Thoracic aorta (tissue), 2 donors: ENCODE data around the gene GMPPA. TPM values are rescaled to one million over a fixed set of nuclear protein-coding genes. Genes with fewer than 3 reads are reported as not detected.

Source experiments
- ATAC-seq: fragments of 150-250 bp; one replicate; pipeline ENCODE4 v1.8.0; 2017; ENCODE audit warnings: low read depth; ENCODE audit not compliant: insufficient number of reproducible peaks, low FRiP score
- DNase-seq: peaks from one replicate; pipeline ENCODE4 v3.0.0-alpha.2; 2020; ENCODE audit warnings: low spot score
- H3K27ac ChIP-seq, 2 donors: fragments of 200-600 bp; sonication (generic); 1 replicate in 1 of 2; 2 replicates in 1 of 2; pipeline ENCODE4 v1.5.1; 2016; ENCODE audit warnings: mild to moderate bottlenecking in 2 of 2, moderate library complexity in 2 of 2
- H3K27me3 ChIP-seq: fragments of 200-600 bp; sonication (generic); replicated peaks from 2 replicates; pipeline ENCODE4 v1.6.0; 2016; ENCODE audit warnings: mild to moderate bottlenecking; ENCODE audit not compliant: insufficient read depth
- H3K36me3 ChIP-seq: fragments of 200-600 bp; sonication (generic); one replicate; pipeline ENCODE4 v1.5.1; 2016
- H3K4me1 ChIP-seq, 2 donors: fragments of 200-600 bp; sonication (generic); 1 replicate in 1 of 2; 2 replicates in 1 of 2; pipeline versions ENCODE4 v1.5.1 to v1.6.0; 2016; ENCODE audit warnings: low read depth in 2 of 2, mild to moderate bottlenecking in 1 of 2; ENCODE audit not compliant: control insufficient read depth in 1 of 2
- H3K4me3 ChIP-seq: fragments of 200-600 bp; sonication (generic); 2 replicates; pipeline ENCODE4 v1.5.1; 2016; ENCODE audit warnings: mild to moderate bottlenecking
- H3K9me3 ChIP-seq: fragments of 200-600 bp; sonication (generic); 2 replicates; pipeline ENCODE4 v1.5.1; 2016
- total RNA-seq, 2 donors: library from RNA; depleted of rRNA; stranded (reverse); fragments of >200 nt; gene quantifications; one replicate each; pipeline versions ENCODE4 v1.1.0 to v1.2.3, GENCODE V29; 2016
- TF ChIP-seq, protein P1 (sequence below): fragments of 200-600 bp; sonication (generic); IDR thresholded peaks from one replicate; pipeline ENCODE4 v1.5.1; 2019; ENCODE audit warnings: antibody characterized with exemption

GMPPA gene
- 10 to 100 TPM; 30.5 to 56.5 TPM for total RNA-seq

DNA sequence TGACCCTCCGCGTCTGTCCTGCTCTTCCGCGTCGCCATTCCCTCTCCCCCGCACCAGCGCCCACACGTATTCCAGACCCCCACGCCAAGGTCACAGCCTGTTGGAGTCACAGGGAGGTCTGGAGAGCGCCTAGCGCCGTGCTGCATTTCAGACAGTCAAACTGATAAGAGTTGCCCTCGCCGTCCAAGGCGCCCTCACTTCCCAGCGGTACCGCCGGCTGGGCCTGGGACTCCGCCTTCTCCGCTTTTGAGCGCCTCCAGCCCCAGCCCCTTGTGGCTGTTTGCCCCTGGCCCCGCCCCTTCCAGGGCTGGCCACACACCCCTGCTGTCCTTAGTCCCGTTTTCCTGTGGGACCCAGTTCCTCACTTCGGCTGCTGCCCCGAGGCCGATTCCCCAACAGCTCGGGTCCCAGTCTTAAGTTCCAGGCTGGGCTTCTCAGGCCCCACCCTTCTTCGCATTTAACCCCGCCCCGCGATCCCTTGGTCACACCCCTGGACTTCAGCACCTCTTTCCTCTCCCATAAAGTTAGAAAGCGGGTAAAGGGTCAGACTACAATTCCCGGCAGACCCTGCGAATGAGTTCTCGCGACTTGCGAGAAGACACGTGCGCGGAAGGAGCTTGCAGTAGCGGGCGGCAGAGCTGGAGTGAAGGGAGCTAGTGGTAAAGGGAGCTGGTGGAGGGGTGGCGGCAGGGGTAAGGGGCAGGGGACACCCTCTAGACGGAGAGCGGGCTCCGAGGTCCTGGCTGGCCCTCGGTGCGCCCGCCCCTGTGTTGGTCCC is at the start of gene GMPPA:
TSS of gene GMPPA (plus strand) at position 612 of the 778 bp plus-strand sequence. CDS start 1,085 bp downstream, outside the sequence.
- TF ChIP-seq, protein P1, sequence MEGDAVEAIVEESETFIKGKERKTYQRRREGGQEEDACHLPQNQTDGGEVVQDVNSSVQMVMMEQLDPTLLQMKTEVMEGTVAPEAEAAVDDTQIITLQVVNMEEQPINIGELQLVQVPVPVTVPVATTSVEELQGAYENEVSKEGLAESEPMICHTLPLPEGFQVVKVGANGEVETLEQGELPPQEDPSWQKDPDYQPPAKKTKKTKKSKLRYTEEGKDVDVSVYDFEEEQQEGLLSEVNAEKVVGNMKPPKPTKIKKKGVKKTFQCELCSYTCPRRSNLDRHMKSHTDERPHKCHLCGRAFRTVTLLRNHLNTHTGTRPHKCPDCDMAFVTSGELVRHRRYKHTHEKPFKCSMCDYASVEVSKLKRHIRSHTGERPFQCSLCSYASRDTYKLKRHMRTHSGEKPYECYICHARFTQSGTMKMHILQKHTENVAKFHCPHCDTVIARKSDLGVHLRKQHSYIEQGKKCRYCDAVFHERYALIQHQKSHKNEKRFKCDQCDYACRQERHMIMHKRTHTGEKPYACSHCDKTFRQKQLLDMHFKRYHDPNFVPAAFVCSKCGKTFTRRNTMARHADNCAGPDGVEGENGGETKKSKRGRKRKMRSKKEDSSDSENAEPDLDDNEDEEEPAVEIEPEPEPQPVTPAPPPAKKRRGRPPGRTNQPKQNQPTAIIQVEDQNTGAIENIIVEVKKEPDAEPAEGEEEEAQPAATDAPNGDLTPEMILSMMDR, result no peak
- peaks cover 21 to 50% of the 10 kb centered on the region in 2 donors for H3K4me1 ChIP-seq
- H3K27ac ChIP-seq, result peak within 1 kb of the TSS; percentile 93 to 95
- DNase-seq, result peak; percentile 93
- ATAC-seq, result peak; percentile 86
- H3K4me3 ChIP-seq, result peak within 1 kb of the TSS; percentile 84
- H3K36me3 ChIP-seq, result peaks cover 9% of the 10 kb centered on the region
- H3K27me3 ChIP-seq, result no peaks in the 10 kb centered on the region
- no peaks in the 10 kb centered on the region for H3K9me3 ChIP-seq

DNA sequence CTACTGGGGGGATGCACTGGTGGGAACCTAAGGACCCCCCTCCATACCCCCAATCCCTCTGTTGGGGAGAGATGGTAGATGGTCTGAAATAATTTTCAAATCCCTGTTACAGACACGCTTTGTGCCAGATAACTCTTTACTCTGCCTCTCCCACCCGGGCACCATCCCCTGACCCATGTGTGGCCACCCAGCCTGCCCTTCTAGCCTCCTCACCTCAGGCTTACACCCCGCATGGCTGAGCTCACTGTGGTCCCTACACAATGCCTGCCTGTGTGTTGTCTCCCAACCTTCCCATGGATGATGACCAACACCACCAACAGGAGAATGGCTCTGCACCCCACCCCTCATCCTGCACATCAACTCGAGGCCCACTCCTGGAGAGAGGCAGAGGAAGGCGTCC is 49.1 kb upstream of the GMPPA start:
- peaks cover 33% of the 10 kb centered on the region for H3K36me3 ChIP-seq
- TF ChIP-seq, protein P1, result no peak
- ATAC-seq (no peak), DNase-seq (no peak)
- peak overlapping the region; percentile 99 for H3K27ac ChIP-seq
- H3K4me3 ChIP-seq, result peak overlapping the region; percentile 79
- peaks cover 58 to 95% of the 10 kb centered on the region in 2 donors for H3K4me1 ChIP-seq
- H3K27me3 ChIP-seq, result no peaks in the 10 kb centered on the region
- no peaks in the 10 kb centered on the region for H3K9me3 ChIP-seq

DNA sequence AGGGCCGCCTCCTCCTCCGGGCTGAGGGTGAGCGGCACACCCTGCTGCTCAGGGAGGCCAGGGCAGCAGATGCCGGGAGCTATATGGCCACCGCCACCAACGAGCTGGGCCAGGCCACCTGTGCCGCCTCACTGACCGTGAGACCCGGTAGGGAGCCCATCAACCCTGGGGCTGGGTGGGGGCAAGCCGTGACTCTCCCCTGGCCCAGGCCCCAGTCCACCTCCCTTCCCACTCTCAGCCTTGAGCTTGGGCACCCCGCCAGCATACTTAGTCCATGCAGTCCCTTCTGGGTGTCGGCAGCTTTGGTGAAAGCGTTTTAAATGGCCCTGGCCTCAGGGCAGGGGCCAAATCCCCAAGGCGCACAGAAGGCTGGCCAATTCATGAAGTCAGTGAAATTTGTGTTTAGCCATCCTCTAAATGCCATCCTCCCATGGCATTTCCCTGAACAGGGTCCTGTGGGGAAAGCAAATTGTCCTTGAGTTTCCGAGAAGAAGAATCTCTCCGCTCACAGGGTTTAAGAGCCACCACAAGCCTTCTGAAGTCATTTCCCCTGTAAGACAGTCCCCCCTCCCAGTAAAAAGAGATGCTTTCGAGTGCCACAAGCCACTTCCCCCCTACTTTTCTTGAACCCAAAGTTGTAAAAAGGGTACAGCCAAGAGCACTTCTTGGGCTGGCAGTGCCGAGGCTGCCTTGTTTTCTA is 46.9 kb upstream of the GMPPA start:
- H3K36me3 ChIP-seq, result peaks cover 46% of the 10 kb centered on the region
- ATAC-seq, result no peak
- no peaks in the 10 kb centered on the region for H3K27me3 ChIP-seq
- peak overlapping the region; percentile 99 for H3K27ac ChIP-seq
- TF ChIP-seq, protein P1, result no peak
- H3K9me3 ChIP-seq, result no peaks in the 10 kb centered on the region
- peak overlapping the region; percentile 79 for H3K4me3 ChIP-seq
- H3K4me1 ChIP-seq, result peaks cover 56 to 95% of the 10 kb centered on the region in 2 donors
- DNase-seq, result peak; percentile 90

DNA sequence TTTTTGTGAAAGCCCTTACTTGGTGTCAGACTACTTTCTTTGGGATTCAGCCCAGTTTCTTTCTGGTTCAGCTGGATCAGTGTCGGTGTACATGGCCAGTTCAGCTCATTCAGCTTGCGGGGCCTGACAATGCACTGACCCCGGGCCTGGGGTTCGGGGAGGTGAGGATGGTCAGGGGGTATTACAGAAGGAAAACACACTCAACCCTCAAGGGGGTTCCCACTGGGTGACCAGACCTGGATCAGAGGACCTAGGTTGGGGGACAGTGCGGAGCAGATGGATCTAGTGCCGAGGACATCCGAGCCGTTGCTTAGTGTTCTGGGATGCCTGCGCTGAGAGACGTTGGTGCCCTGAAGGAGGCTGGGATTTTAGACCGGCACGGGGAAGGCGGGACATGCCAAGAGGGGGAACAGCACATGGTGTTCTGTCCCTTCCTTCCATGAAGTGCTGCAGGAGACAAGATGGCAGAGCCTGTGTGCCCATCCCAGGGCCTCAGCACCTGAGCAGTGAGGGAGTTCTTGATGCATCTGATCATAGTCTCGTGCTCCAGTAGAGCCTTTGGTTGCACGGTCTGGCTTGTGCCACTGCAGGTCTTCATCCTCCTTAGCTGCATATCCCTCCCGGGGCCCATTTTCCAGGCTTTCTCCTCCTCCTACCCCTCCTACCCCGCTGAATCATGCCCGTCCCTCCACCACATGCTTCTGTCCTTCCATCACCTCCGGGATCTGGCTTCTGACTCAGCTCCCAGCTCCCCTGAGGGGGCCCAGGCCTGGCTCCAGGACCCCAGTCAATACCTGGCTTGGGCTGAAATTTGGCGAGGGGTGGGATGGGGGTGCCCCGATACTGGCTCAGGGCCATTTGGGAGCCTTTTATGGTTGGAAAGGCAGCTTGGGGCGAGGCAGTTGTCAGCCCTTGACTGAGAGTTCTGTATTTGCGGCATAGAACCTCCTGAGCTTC is 46.1 kb upstream of the GMPPA start:
- Histone ChIP-seq H3K27me3 (no peaks in the 10 kb centered on the region), H3K4me1 (peaks cover 53 to 95% of the 10 kb centered on the region in 2 donors), H3K9me3 (no peaks in the 10 kb centered on the region), H3K27ac (peak overlapping the region; percentile 99), H3K36me3 (peaks cover 47% of the 10 kb centered on the region), H3K4me3 (peak overlapping the region; percentile 79)
- ATAC-seq (peak; percentile 83), DNase-seq (peak; percentile 91)
- TF ChIP-seq, protein P1, result no peak
